IMR-90 (cell line): ENCODE data around the gene MAGEA12.
"Not testable (repeated sequence)": the region's sequence is repeated elsewhere in the genome, so short reads cannot be mapped to it uniquely, and the experiment has no call there.

Experiments used
- BHLHE40 ChIP-seq: fragments of 150-350 bp; IDR thresholded peaks from 2 replicates; pipeline ENCODE4 v1.6.1; 2016; ENCODE audit warnings: mild to moderate bottlenecking, low read depth, low read length
- CEBPB ChIP-seq: IDR thresholded peaks from 2 replicates; pipeline ENCODE4 v1.6.1; 2012; ENCODE audit warnings: low read depth, low read length, improper control_type of control experiment
- CHD1 ChIP-seq: IDR thresholded peaks from 2 replicates; pipeline ENCODE4 v1.6.1; 2012; ENCODE audit warnings: low read depth, low read length, improper control_type of control experiment
- CTCF ChIP-seq: conservative IDR thresholded peaks from 2 replicates; pipeline ENCODE4 v1.5.1; 2012; ENCODE audit warnings: mild to moderate bottlenecking, low read depth, low read length, improper control_type of control experiment
- MAFK ChIP-seq: IDR thresholded peaks from 2 replicates; pipeline ENCODE4 v1.6.1; 2012; ENCODE audit warnings: low read depth, low read length, improper control_type of control experiment
- MXI1 ChIP-seq: IDR thresholded peaks from 2 replicates; pipeline ENCODE4 v1.6.1; 2012; ENCODE audit warnings: low read depth, mild to moderate bottlenecking, low read length, moderate library complexity, borderline replicate concordance
- POLR2A ChIP-seq: IDR thresholded peaks from 2 replicates; pipeline ENCODE4 v1.6.1; 2012; ENCODE audit warnings: mild to moderate bottlenecking, low read depth, low read length
- RAD21 ChIP-seq: IDR thresholded peaks from 2 replicates; pipeline ENCODE4 v1.6.1; 2012; ENCODE audit warnings: low read length, improper control_type of control experiment
- RCOR1 ChIP-seq: IDR thresholded peaks from 2 replicates; pipeline ENCODE4 v1.6.1; 2012; ENCODE audit warnings: mild to moderate bottlenecking, low read length, improper control_type of control experiment; ENCODE audit not compliant: insufficient replicate concordance
- RFX5 ChIP-seq: IDR thresholded peaks from 2 replicates; pipeline ENCODE4 v1.8.0; 2012; ENCODE audit warnings: low read depth, mild to moderate bottlenecking, low read length, moderate library complexity
- USF2 ChIP-seq: fragments of 150-350 bp; IDR thresholded peaks from 2 replicates; pipeline ENCODE4 v1.6.1; 2017; ENCODE audit warnings: mild to moderate bottlenecking, antibody characterized with exemption, low read length, low read depth

GRCh38 chrX:152700390-152700789, 33.2 kb upstream of the MAGEA12 start:
- not testable (repeated sequence) for TF ChIP-seq CTCF, MXI1, POLR2A, USF2, RAD21, RFX5, BHLHE40, CEBPB, MAFK, RCOR1, CHD1
